CD4-positive, alpha-beta memory T cell (primary cell): ENCODE measurements around the gene CHST15. TPM values are rescaled to one million over a fixed set of nuclear protein-coding genes. Genes with fewer than 3 reads are reported as not detected.
A peak's percentile ranks its signal among the peaks of the same experiment; 100 is the strongest.

ENCODE experiments used
- CTCF ChIA-PET: fragments of 350-600 bp; sonication (Branson Sonifier 250); formaldehyde crosslinking; loops from one replicate; lab custom pipeline; 2021; ENCODE audit warnings: inconsistent platforms; ENCODE audit not compliant: partially characterized antibody; lab: Charles Lee
- POLR2A ChIA-PET: fragments of 350-600 bp; sonication (Branson Sonifier 250); formaldehyde crosslinking; loops from one replicate; lab custom pipeline; 2021; ENCODE audit not compliant: partially characterized antibody; lab: Charles Lee
- DNase-seq, 5 donors: peaks; one replicate each; pipeline versions ENCODE4 v3.0.0 to v3.0.0-alpha.2; 2020 to 2022; ENCODE audit warnings: mixed read lengths in 1 of 5
- H3K27ac ChIP-seq: one replicate; pipeline ENCODE4 v1.7.0; 2013; ENCODE audit warnings: low read depth, low read length
- H3K27me3 ChIP-seq: 2 replicates; pipeline ENCODE4 v1.7.0; 2013; ENCODE audit warnings: mild to moderate bottlenecking, low read length, moderate library complexity; ENCODE audit not compliant: insufficient read depth
- H3K36me3 ChIP-seq: 2 replicates; pipeline ENCODE4 v1.7.0; 2013; ENCODE audit warnings: mild to moderate bottlenecking, low read length, moderate library complexity; ENCODE audit not compliant: insufficient read depth
- H3K4me1 ChIP-seq: 2 replicates; pipeline ENCODE4 v1.7.0; 2013; ENCODE audit warnings: mild to moderate bottlenecking, low read length, moderate library complexity; ENCODE audit not compliant: insufficient read depth
- H3K4me3 ChIP-seq, 2 donors: one replicate each; pipeline ENCODE4 v1.7.0; 2013; ENCODE audit warnings: low read length in 2 of 2, mild to moderate bottlenecking in 1 of 2
- H3K9me3 ChIP-seq, 2 donors: one replicate each; pipeline ENCODE4 v1.7.0; 2013; ENCODE audit warnings: low read length in 2 of 2, control low read depth in 1 of 2; ENCODE audit not compliant: control insufficient read depth in 1 of 2
- H3K27ac Mint-ChIP-seq, 7 donors: one replicate each; pipeline ENCODE4 v1.8.0; 2020 to 2021; ENCODE audit warnings: mixed read lengths in 7 of 7, mild to moderate bottlenecking in 6 of 7, inconsistent platforms in 3 of 7, moderate library complexity in 3 of 7
- H3K27me3 Mint-ChIP-seq, 2 donors: one replicate each; pipeline ENCODE4 v1.8.0; 2020 to 2021; ENCODE audit warnings: mixed read lengths in 2 of 2
- H3K36me3 Mint-ChIP-seq, 2 donors: one replicate each; pipeline ENCODE4 v1.8.0; 2020 to 2021; ENCODE audit warnings: mixed read lengths in 2 of 2, inconsistent platforms in 1 of 2, mild to moderate bottlenecking in 1 of 2
- H3K4me1 Mint-ChIP-seq, 4 donors: one replicate each; pipeline ENCODE4 v1.8.0; 2020 to 2021; ENCODE audit warnings: mixed read lengths in 4 of 4, mild to moderate bottlenecking in 1 of 4
- H3K4me3 Mint-ChIP-seq, 8 donors: one replicate each; pipeline ENCODE4 v1.8.0; 2020 to 2021; ENCODE audit warnings: mixed read lengths in 8 of 8, mild to moderate bottlenecking in 7 of 8, moderate library complexity in 6 of 8, inconsistent platforms in 3 of 8
- H3K9me3 Mint-ChIP-seq, 8 donors: one replicate each; pipeline ENCODE4 v1.8.0; 2020 to 2021; ENCODE audit warnings: mixed read lengths in 8 of 8, mild to moderate bottlenecking in 5 of 8, inconsistent platforms in 3 of 8, moderate library complexity in 1 of 8
- intact Hi-C: fragments of 100-400 bp; cut with micrococcal nuclease; formaldehyde crosslinking; loops from one replicate; pipeline ENCODE4 v1.15.1; 2023
- polyA plus RNA-seq, 2 donors: library from polyadenylated mRNA; unstranded; fragments of 300-500 nt; fragmentation: Illumina TruSeq; gene quantifications; one replicate each; pipeline ENCODE4 v1.2.3, GENCODE V29; 2021
- total RNA-seq, 2 experiments: library from RNA; stranded (reverse); gene quantifications; one replicate each; pipeline ENCODE4 v1.2.3, GENCODE V29; 2021

The CHST15 gene
- total and polyA plus RNA-seq, 4 experiments from 2014 or later, result 0.13 to 1.2 (median 0.67) TPM; not detected in 1

DNA sequence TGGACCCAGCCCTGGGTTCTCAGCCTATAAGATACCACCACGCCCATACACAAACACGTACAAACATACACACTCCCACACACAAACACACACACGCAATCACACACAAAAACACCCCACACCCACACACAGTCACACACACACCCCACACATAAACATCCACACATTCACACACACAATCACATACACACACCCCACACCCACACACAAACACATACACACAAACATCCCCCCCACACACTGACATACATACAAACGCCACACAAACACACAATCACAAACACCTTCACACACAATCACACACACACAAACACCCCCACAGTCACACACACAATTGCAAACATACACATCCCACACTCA, 122.5 kb downstream of the CHST15 start:
- DNase-seq, result no peak
- no peaks in the 10 kb centered on the region for H3K4me1 ChIP-seq
- H3K27me3 ChIP-seq, result peaks cover 5% of the 10 kb centered on the region
- no peak overlapping the region for H3K27ac ChIP-seq
- no peaks in the 10 kb centered on the region for H3K9me3 ChIP-seq
- H3K4me1 Mint-ChIP-seq, result peaks cover 0 to 11% (median 7%) of the 10 kb centered on the region in 4 donors
- no peak overlapping the region for H3K4me3 ChIP-seq
- H3K36me3 ChIP-seq, result no peaks in the 10 kb centered on the region
- ChIA-PET POLR2A (no interaction called here), CTCF (no interaction called here)
- H3K27me3 Mint-ChIP-seq, result peaks cover 58 to 64% of the 10 kb centered on the region in 2 donors
- intact Hi-C loops, result no loop called here
- H3K9me3 Mint-ChIP-seq, result peaks cover 0 to 6% (median 0%) of the 10 kb centered on the region in 8 donors
- H3K27ac Mint-ChIP-seq, result no peak overlapping the region
- no peaks in the 10 kb centered on the region for H3K36me3 Mint-ChIP-seq
- no peak overlapping the region for H3K4me3 Mint-ChIP-seq

DNA sequence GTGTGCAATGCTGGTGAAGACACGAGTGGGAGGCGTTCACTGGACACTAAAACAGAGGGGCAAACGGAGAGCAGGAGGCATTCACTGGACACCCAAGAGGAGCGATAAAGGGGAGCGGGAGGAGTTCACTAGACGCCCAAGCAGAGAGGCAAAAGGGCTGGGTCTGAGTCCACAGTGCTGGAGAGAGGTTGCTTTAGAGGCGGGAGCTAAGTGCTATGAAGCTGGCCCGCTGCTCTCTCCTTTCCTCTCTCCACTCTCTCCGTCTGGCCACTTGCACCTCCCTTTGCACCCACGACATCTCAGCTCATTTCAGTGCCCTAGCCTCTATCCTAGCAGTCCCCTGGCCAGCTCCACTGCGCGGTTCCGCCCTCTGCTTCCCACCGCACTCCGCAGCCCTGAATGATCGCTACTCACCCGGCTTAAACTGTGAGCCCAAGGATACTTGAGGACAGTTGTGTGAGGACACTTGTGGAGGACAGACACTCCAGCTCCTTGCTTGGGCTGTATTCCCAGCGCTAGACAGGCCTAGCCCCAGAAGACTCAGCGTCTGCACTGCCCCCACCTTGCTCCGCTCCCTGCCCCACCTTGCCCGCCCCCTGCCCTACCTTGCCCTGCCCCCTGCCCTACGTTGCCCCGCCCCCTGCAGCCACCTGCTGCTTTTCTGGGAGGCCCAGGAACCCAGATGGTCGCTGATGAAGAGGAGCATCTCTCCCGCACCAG, 123.0 kb downstream of the CHST15 start:
- ChIA-PET CTCF (interaction anchor here (0.9 kb wide), 1 partner anchor 9 kb away, joined by 3 read pairs; no protein-coding TSS in a partner anchor), POLR2A (no interaction called here)
- Histone ChIP-seq H3K27me3 (peaks cover 5% of the 10 kb centered on the region), H3K4me1 (no peaks in the 10 kb centered on the region), H3K27ac (no peak overlapping the region), H3K4me3 (no peak overlapping the region), H3K36me3 (no peaks in the 10 kb centered on the region), H3K9me3 (no peaks in the 10 kb centered on the region)
- H3K36me3 Mint-ChIP-seq, result no peaks in the 10 kb centered on the region
- no peak overlapping the region for H3K27ac Mint-ChIP-seq
- intact Hi-C loops, result no loop called here
- peaks cover 0 to 11% (median 7%) of the 10 kb centered on the region in 4 donors for H3K4me1 Mint-ChIP-seq
- DNase-seq, result no peak
- no peak overlapping the region for H3K4me3 Mint-ChIP-seq
- H3K9me3 Mint-ChIP-seq, result peaks cover 0 to 6% (median 0%) of the 10 kb centered on the region in 8 donors
- peaks cover 59 to 65% of the 10 kb centered on the region in 2 donors for H3K27me3 Mint-ChIP-seq

DNA sequence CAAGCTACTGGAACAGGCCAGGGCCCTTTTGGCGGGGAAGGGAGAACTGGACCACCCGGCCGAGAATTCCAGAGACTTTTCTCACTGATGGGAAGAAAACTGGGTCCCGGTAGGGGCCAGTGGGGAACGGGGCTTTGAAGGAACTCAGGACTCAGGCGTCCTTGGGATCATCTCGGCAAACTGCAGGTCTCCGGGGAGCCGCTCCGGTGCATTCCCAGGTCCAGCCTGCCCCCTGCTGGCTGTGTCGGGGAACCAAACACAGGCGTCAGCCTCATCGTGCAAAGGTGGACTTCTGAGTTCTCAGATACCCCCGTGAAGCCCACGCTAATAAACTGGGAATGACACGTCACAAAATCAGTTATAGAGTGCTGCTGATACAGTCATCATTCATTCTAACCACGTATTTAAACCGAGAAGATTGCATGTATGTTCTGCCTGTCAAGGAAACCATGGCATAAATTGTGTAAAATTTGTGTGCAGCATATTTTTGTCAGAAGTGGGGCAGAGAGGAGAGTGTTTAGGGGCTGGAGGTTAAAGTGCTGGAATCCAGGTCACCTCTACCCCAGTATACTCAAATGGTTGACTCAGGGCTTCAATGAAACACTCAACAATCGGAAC, 125.7 kb downstream of the CHST15 start:
- Histone ChIP-seq H3K9me3 (no peaks in the 10 kb centered on the region), H3K4me1 (no peaks in the 10 kb centered on the region), H3K4me3 (no peak overlapping the region), H3K27me3 (no peaks in the 10 kb centered on the region), H3K27ac (no peak overlapping the region), H3K36me3 (no peaks in the 10 kb centered on the region)
- no peak overlapping the region for H3K27ac Mint-ChIP-seq
- ChIA-PET CTCF (no interaction called here), POLR2A (no interaction called here)
- peaks cover 0 to 7% (median 4%) of the 10 kb centered on the region in 4 donors for H3K4me1 Mint-ChIP-seq
- DNase-seq, result peak in 4 of 5 donors; percentile 3 to 14 (median 12)
- peaks cover 0 to 3% (median 0%) of the 10 kb centered on the region in 8 donors for H3K9me3 Mint-ChIP-seq
- intact Hi-C loops, result no loop called here
- peaks cover 47 to 54% of the 10 kb centered on the region in 2 donors for H3K27me3 Mint-ChIP-seq
- H3K36me3 Mint-ChIP-seq, result no peaks in the 10 kb centered on the region
- H3K4me3 Mint-ChIP-seq, result no peak overlapping the region

DNA sequence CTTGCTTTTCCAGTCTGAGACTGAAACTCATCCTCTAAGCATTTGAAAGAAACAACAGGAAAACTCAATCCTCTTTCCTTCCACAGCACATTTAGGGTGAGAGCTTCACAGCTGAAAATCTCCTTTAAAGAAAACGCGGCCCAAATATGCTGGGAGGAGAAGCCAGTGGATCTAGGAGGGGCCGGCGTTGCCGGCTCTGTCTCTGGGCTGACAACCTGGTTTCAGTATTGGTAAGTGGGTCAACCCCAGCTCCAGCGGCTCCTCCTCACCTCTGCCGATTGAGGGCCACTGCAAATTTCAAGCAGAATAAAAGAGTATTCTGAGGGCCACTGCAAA, 126.5 kb downstream of the CHST15 start:
- ChIA-PET POLR2A (no interaction called here), CTCF (interaction anchor here (1.6 kb wide), 1 partner anchor 385 kb away, joined by 3 read pairs; no protein-coding TSS in a partner anchor)
- DNase-seq, result no peak
- no peaks in the 10 kb centered on the region for H3K36me3 ChIP-seq
- no peaks in the 10 kb centered on the region for H3K27me3 ChIP-seq
- intact Hi-C loops, result no loop called here
- Mint-ChIP-seq H3K27ac (no peak overlapping the region), H3K36me3 (no peaks in the 10 kb centered on the region), H3K9me3 (peaks cover 0 to 3% (median 0%) of the 10 kb centered on the region in 8 donors), H3K27me3 (peaks cover 49 to 54% of the 10 kb centered on the region in 2 donors), H3K4me1 (peaks cover 0 to 7% (median 4%) of the 10 kb centered on the region in 4 donors), H3K4me3 (no peak overlapping the region)
- no peaks in the 10 kb centered on the region for H3K9me3 ChIP-seq
- no peak overlapping the region for H3K27ac ChIP-seq
- H3K4me1 ChIP-seq, result no peaks in the 10 kb centered on the region
- H3K4me3 ChIP-seq, result no peak overlapping the region

DNA sequence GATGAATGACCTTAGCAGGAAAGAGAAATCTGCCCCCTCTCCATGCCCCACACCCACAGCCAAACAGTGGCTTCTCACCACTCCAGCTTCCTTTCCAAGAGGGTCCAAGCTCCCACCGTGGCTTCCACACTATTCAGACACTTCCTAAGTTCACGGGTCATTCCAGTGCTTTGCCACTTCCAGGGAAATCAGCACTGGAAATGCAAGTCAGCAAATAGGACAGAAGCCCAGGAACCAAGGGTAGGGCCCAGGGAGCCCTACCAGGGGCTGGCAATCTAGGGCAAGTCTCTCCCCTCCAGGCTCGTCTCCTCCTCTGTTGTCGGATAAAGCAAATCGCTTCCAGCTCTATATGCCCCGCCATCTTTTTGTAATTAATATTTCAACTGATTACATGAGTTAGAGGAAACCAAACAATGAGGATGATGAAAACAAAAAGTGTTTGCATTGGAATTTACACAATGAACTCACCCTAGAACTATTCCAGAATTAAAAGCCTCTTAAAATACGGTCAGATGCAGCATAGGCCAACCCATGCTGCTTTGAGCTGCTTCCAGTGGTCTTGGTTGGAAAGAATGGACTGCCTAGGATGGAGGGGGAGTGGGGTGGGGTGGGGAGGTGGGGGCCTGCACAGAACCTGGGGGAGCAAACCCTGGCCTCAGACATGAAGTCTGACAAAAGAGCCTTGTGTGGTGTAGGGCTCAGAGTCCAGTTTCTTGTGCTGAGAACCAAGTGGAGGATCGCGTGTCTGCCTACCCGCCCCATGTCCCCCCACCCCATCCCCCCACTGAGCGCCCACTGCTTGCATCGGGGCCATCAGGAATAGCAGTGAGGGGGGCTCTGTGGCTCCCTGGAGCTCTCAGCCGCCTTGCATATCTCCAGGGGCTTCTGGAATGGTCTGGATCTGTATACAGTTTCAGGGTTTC, 127.2 kb downstream of the CHST15 start:
- ChIA-PET POLR2A (no interaction called here), CTCF (interaction anchor here (1.6 kb wide), 1 partner anchor 384 kb away, joined by 3 read pairs; no protein-coding TSS in a partner anchor)
- Mint-ChIP-seq H3K4me3 (no peak overlapping the region), H3K9me3 (peaks cover 0 to 2% (median 0%) of the 10 kb centered on the region in 8 donors), H3K4me1 (peaks cover 0 to 7% (median 2%) of the 10 kb centered on the region in 4 donors), H3K27me3 (peaks cover 43 to 54% of the 10 kb centered on the region in 2 donors), H3K27ac (no peak overlapping the region), H3K36me3 (no peaks in the 10 kb centered on the region)
- no peaks in the 10 kb centered on the region for H3K9me3 ChIP-seq
- DNase-seq, result no peak
- H3K36me3 ChIP-seq, result no peaks in the 10 kb centered on the region
- intact Hi-C loops, result no loop called here
- H3K27ac ChIP-seq, result no peak overlapping the region
- no peaks in the 10 kb centered on the region for H3K27me3 ChIP-seq
- H3K4me3 ChIP-seq, result no peak overlapping the region
- H3K4me1 ChIP-seq, result no peaks in the 10 kb centered on the region

DNA sequence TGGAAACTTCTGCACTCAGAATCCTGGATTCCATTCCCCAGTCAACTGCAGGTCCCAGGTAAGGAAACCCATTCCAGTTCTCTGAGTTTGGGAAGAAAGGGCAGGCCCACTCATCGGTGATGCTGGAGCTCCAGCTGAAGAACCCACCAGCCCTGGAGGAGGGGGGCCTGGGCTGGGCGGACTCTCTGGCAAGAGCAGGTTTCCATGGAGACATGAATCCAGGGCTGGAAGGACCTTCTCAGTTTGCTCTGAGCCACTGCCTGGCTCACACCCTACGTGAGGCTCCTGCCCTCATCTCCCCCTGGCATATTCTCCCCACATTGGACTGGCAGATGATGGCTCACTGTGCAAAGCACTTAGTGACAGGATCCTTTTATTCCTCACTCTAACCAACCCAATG, 128.4 kb downstream of the CHST15 start:
- Histone ChIP-seq H3K27me3 (no peaks in the 10 kb centered on the region), H3K27ac (no peak overlapping the region), H3K4me1 (no peaks in the 10 kb centered on the region), H3K36me3 (no peaks in the 10 kb centered on the region), H3K4me3 (no peak overlapping the region), H3K9me3 (no peaks in the 10 kb centered on the region)
- POLR2A ChIA-PET, result no interaction called here
- Mint-ChIP-seq H3K27ac (no peak overlapping the region), H3K4me1 (peaks cover 0 to 7% (median 1%) of the 10 kb centered on the region in 4 donors), H3K4me3 (no peak overlapping the region), H3K36me3 (no peaks in the 10 kb centered on the region), H3K27me3 (peaks cover 34 to 45% of the 10 kb centered on the region in 2 donors), H3K9me3 (peaks cover 0 to 2% (median 0%) of the 10 kb centered on the region in 8 donors)
- CTCF ChIA-PET, result no interaction called here
- DNase-seq, result no peak
- intact Hi-C loops, result no loop called here
